Right lobe of liver (tissue), 4 donors: ENCODE results near the gene DLK2.

Experiments used
- POLR2A ChIP-seq: fragments of 450-650 bp; IDR thresholded peaks from one replicate; pipeline ENCODE4 v1.6.1; 2017; ENCODE audit warnings: antibody characterized with exemption, mild to moderate bottlenecking
- TF ChIP-seq, protein P1 (sequence below), 4 donors: fragments of 200-600 bp in 3 of 4; fragments of 450-650 bp in 1 of 4; IDR thresholded peaks; one replicate each; pipeline versions ENCODE4 v1.5.1 to v1.8.0; 2016 to 2022; ENCODE audit warnings: antibody characterized with exemption in 4 of 4, mild to moderate bottlenecking in 2 of 4
- donor health status: DM: no; HTN: no; CAD: no.
- donor health status: DM: no; HTN: no; CAD: no.
- donor health status: DM: no; HTN: yes; CAD: no.

DNA sequence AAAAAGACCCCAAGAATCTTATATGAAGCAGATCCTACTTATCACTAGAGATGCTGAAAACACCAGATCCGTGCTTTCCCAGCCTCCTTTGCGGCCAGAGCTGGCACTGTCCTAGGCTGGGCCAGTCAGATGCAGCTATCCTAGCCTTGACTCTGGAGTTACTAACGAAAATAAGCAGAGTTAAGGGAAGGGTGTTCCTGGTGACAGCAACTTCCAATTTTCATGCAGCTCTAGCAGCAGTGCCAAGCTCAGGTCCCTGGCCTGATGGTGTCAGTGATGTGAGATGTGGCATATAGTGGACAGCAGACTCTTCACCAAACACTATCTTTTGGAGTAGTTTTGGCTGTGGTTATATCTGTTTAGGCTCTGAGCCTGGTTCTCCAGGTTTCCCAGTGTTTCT, 53.6 kb downstream of the DLK2 start:
- TF ChIP-seq, protein P1, sequence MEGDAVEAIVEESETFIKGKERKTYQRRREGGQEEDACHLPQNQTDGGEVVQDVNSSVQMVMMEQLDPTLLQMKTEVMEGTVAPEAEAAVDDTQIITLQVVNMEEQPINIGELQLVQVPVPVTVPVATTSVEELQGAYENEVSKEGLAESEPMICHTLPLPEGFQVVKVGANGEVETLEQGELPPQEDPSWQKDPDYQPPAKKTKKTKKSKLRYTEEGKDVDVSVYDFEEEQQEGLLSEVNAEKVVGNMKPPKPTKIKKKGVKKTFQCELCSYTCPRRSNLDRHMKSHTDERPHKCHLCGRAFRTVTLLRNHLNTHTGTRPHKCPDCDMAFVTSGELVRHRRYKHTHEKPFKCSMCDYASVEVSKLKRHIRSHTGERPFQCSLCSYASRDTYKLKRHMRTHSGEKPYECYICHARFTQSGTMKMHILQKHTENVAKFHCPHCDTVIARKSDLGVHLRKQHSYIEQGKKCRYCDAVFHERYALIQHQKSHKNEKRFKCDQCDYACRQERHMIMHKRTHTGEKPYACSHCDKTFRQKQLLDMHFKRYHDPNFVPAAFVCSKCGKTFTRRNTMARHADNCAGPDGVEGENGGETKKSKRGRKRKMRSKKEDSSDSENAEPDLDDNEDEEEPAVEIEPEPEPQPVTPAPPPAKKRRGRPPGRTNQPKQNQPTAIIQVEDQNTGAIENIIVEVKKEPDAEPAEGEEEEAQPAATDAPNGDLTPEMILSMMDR (IDR thresholded peaks at IDR 0.05) = no peak
- TF ChIP-seq POLR2A = no peak
